VCaP (cell line): ENCODE measurements around the gene IRAK2.
A peak's percentile ranks its signal among the peaks of the same experiment; 100 is the strongest.

Source experiments
- H3K27ac ChIP-seq: fragments of 450-650 bp; 2 replicates; pipeline ENCODE4 v1.5.1; 2017
- TF ChIP-seq, protein P1 (sequence below): fragments of 450-650 bp; conservative IDR thresholded peaks from 2 replicates; pipeline ENCODE4 v1.5.1; 2017; ENCODE audit warnings: mild to moderate bottlenecking, moderate library complexity

Gene IRAK2

DNA sequence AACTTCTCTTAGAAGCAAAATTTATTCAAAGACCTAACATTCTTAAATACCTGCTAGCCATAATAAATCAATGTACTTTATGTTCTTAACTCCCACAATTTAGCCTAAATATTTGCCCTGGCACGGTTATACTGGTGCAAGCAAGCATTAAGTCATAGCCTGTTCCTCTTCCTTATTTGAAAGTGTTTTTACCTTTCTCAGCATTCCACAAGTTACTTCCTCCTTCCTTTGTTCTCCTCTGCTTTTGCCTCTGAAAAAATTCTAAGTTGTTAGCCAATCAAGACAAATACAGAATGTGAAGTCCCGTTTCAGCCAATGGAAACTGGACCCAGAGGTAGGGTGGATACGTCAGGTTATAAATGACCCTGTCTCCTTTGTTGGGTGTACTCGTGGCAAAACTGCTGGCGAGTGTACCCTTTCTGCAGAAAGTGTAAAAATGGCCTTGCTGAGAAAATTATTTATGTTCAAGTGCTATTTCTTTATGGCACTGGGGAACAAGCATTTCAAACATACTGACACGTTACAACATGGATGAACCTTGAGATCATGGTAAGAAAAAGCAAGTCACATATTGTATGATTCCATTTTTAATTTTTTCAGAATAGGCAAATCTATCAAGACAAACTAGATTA lies 80.5 kb downstream of the IRAK2 start:
- no peak overlapping the region for H3K27ac ChIP-seq

GRCh38 chr3:10247679-10248183 lies 83.0 kb downstream of the IRAK2 start:
- TF ChIP-seq, protein P1, sequence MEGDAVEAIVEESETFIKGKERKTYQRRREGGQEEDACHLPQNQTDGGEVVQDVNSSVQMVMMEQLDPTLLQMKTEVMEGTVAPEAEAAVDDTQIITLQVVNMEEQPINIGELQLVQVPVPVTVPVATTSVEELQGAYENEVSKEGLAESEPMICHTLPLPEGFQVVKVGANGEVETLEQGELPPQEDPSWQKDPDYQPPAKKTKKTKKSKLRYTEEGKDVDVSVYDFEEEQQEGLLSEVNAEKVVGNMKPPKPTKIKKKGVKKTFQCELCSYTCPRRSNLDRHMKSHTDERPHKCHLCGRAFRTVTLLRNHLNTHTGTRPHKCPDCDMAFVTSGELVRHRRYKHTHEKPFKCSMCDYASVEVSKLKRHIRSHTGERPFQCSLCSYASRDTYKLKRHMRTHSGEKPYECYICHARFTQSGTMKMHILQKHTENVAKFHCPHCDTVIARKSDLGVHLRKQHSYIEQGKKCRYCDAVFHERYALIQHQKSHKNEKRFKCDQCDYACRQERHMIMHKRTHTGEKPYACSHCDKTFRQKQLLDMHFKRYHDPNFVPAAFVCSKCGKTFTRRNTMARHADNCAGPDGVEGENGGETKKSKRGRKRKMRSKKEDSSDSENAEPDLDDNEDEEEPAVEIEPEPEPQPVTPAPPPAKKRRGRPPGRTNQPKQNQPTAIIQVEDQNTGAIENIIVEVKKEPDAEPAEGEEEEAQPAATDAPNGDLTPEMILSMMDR: no peak
- peak overlapping the region; percentile 87 for H3K27ac ChIP-seq

More for the DNA sequence above, 80.5 kb downstream of the IRAK2 start:
- TF ChIP-seq, protein P1: no peak

DNA sequence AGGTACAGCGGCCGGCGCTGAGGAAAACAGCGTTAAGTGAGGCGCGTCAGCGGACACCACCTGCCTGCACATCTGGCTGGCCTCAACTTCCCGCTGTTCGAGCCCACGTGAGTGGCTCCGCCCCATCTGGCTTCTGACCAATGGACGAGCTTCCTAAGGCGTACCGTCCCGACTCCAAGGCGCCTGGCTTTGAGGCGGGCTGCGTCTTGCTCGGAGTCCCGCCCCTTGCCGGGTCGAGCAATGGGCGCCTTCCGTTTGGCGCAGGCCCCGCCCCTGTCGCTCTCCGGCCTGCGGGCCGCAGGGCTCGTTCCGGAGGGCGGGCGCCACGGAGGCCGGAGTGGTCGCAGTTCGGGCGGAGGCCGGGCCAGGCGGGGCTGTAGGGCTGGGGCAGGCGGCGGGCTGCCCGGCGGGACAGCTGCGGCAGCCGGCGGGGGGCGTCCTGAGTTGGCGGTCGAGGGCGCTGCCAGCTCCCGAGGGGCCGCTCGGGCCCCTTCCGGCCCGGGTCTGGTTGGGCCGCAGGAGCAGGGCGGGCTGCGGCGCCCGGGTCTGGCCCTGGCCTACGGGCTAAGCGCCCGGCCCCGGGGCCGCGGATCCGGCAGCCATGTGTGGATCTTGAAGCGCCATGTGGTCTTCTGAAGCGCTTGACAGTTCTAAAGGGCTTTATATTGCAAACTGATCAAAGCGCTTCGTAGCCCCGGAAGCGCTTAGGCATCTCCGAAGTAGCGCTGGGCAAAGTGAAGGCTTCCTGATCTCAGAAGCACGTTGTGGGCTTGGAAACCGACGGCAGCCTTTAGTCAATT lies 83.7 kb downstream of the IRAK2 start, which contains the start of gene TATDN2:
Gene TATDN2 (plus strand): TSS at position 276 of the 800 bp plus-strand sequence. CDS start 742 bp downstream, outside the sequence.
- peak within 1 kb of the TSS; percentile 87 for H3K27ac ChIP-seq
- TF ChIP-seq, protein P1: no peak

DNA sequence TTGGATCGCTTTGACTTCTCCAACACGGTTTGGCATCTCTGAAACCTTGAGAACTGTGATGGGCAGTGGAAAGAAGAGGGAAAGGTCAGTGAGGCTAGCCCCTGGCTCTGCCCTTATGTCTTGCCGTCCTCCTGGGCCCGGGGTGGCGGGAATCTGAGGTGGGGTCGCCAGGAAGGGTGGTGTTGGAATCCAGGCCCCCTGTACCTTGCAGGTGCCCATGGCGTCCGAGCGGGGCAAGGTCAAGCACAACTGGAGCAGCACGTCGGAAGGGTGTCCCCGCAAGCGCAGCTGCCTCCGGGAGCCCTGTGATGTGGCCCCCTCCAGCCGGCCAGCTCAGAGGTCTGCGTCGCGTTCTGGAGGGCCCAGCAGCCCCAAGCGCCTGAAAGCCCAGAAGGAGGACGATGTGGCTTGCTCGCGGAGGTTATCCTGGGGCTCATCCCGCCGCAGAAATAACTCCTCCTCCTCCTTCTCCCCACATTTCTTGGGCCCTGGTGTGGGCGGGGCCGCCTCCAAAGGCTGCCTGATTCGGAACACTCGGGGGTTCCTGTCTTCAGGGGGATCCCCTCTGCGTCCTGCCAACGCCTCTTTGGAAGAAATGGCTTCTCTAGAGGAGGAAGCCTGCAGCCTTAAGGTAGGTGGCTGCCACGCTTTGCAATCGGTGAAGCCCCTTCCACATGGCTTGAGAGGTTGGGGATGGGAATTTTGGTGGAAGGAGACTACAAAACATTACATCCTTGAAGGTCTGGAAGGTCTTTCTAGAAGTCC lies 84.4 kb downstream of the IRAK2 start:
- H3K27ac ChIP-seq: peak overlapping the region; percentile 87
- TF ChIP-seq, protein P1: no peak

GRCh38 chr3:10249833-10250232 lies 85.1 kb downstream of the IRAK2 start:
- H3K27ac ChIP-seq: peak overlapping the region; percentile 87
- TF ChIP-seq, protein P1: no peak

- peak overlapping the region; percentile 87; the same call in 1 of the 2 replicates for H3K27ac ChIP-seq
- TF ChIP-seq, protein P1: no peak
Measured at GRCh38 chr3:10251006-10251405, 86.3 kb downstream of the IRAK2 start.

DNA sequence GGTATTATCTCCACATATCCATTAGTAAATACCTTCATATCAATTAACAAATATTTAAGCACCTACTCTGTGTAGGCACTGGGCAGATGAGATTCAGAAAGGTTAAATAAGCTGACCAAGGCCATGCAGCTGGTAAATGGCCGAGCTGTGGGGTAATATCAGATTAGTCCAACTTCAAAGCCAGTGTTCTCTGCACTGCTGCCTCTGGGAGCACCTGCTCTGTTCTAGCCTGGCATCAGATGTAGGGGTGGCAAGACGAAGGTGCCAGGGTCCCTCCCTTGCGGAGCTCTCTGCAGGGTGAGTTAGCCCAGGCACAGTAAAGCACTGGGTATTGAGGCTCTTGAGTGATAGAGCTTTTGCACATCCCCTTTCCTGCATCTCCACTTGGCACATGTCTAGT lies 89.0 kb downstream of the IRAK2 start:
- TF ChIP-seq, protein P1: no peak

More for the DNA sequence above, 89.0 kb downstream of the IRAK2 start:
- H3K27ac ChIP-seq: no peak overlapping the region
